GM23248 (cell line): ENCODE results near the gene MIB1.

Experiments
- EZH2 ChIP-seq: fragments of 200-600 bp; sonication (generic); IDR thresholded peaks from 2 replicates; pipeline ENCODE4 v1.6.1; 2018; ENCODE audit warnings: antibody characterized with exemption, mild to moderate bottlenecking; ENCODE audit not compliant: insufficient read depth, poor library complexity, severe bottlenecking
- EZH2phosphoT487 ChIP-seq: fragments of 200-600 bp; sonication (generic); IDR thresholded peaks from 2 replicates; pipeline ENCODE4 v1.6.1; 2018; ENCODE audit warnings: antibody characterized with exemption, moderate library complexity, mild to moderate bottlenecking, low read depth; ENCODE audit not compliant: insufficient read depth

GRCh38 chr18:21786526-21786925 lies 45.9 kb downstream of the MIB1 start:
- no peak for TF ChIP-seq EZH2
- TF ChIP-seq EZH2phosphoT487: no peak
